ENCODE data around the gene SIAE. TPM values are rescaled to one million over a fixed set of nuclear protein-coding genes. Genes with fewer than 3 reads are reported as not detected.

The SIAE gene
- total and polyA plus RNA-seq, 2 of the 8 experiments (the other 6 are each of a cell fraction or from before 2014, with no cell fraction given), result 2.3 to 3.7 TPM

DNA sequence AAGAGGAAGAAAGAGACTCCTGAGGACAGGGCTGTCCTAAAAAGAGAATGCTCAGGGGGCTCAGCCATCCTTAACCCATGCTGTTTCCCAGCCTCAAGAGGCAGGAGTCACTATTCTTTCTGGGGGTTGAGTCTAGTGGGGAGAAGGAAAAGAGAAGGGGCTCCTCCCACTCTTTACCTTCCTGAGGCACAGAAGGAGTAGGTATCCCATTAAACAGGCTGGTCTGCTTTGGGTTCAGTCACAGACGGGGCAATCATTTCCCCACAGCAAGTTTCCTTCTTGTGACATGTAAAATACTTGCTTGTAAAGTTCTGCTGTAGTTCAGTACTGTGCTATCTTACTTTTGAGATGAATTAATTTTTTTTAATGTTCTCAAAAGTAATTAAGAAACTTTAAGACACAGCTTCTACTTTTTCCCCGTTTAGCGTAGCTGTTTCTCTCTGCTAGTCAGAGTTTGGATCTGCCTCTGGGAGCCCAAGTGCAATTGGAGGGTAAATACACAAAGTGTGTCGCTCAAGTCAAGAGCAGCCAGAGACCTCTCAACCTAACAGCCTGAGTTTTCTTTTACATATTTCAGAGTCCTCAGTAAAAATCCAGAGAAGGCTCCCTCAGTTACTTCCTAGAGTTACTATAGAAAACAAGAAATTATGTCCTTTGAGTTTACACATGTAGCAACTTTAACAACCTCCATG, 88.7 kb downstream of the SIAE start:
- H3K23me2 ChIP-seq (ENCODE audit: low read depth, low read length), result no peaks in the 10 kb centered on the region
- H4K20me1 ChIP-seq (replicated peaks in 1 of 2; ENCODE audit: control insufficient read depth in 1 of 2, insufficient read depth in 2 of 2, low read length in 2 of 2), result no peaks in the 10 kb centered on the region
- no peak overlapping the region for H4K5ac ChIP-seq (ENCODE audit: insufficient read length, low read depth, low read length)
- no peaks in the 10 kb centered on the region for H3K79me1 ChIP-seq (ENCODE audit: low read depth, low read length)
- FAIRE-seq (no peak), DNase-seq (ENCODE audit: low read depth in 1 of 2, low spot score in 2 of 2) (no peak)
- no peak overlapping the region for H2BK5ac ChIP-seq (ENCODE audit: low read depth, low read length)
- no peaks in the 10 kb centered on the region for H3K27me3 ChIP-seq (replicated peaks in 1 of 4; ENCODE audit: control insufficient read depth in 3 of 4, extremely low read depth in 1 of 4, insufficient read depth in 3 of 4, low read length in 3 of 4)
- no peak overlapping the region for H2BK120ac ChIP-seq (replicated peaks; ENCODE audit: low read depth, low read length)
- H3K9me3 ChIP-seq (ENCODE audit: insufficient read depth in 2 of 2, low read depth in 1 of 2, low read length in 1 of 2), result no peaks in the 10 kb centered on the region
- ChIA-PET POLR2A (ENCODE audit: partially characterized antibody) (no interaction called here), CTCF (ENCODE audit: partially characterized antibody) (interaction anchor here (0.7 to 5.3 kb wide), 22 partner anchors 8 to 263 kb away, joined by 3 to 59 read pairs (median 5); partner anchors contain the start of gene OR8A1)
- H4K8ac ChIP-seq (ENCODE audit: extremely low read depth, insufficient read depth, low read length), result no peak overlapping the region
- H3K4me1 ChIP-seq (replicated peaks in 1 of 4; ENCODE audit: control insufficient read depth in 3 of 4, insufficient read depth in 4 of 4, low read length in 3 of 4), result peaks cover 0 to 3% (median 0%) of the 10 kb centered on the region in 4 experiments; a peak in 1 of 7 replicates
- H3K4ac ChIP-seq (replicated peaks; ENCODE audit: insufficient read length, low read depth, low read length), result no peak overlapping the region
- H2BK12ac ChIP-seq (ENCODE audit: low read depth, low read length), result no peak overlapping the region
- no peak overlapping the region for H4K91ac ChIP-seq (replicated peaks; ENCODE audit: insufficient read length, low read length)
- H2BK15ac ChIP-seq (ENCODE audit: low read length), result no peak overlapping the region
- no peak overlapping the region for H3K4me3 ChIP-seq (ENCODE audit: extremely low read depth in 1 of 4, insufficient read depth in 2 of 4, low read depth in 3 of 4, low read length in 4 of 4)
- H3K79me2 ChIP-seq (ENCODE audit: control insufficient read depth in 1 of 2, insufficient read depth in 2 of 2, low read length in 2 of 2), result no peaks in the 10 kb centered on the region
- WGBS, 2 experiments (ENCODE audit: extremely low coverage in 1 of 2, insufficient coverage in 1 of 2, insufficient read length in 1 of 2, insufficient replicate concordance in 2 of 2, low coverage in 1 of 2, low lambda C conversion rate in 2 of 2, missing lambda C conversion rate in 1 of 2), result 72% methylated on average over 4 of the region's 4 CpGs; no CpG with 5 or more reads in 1 of the 2 experiments
- no peak overlapping the region for H3K9ac ChIP-seq (replicated peaks in 1 of 4; ENCODE audit: extremely low read depth in 1 of 4, low read depth in 3 of 4, low read length in 3 of 4)
- no peak overlapping the region for H2AK5ac ChIP-seq (ENCODE audit: low read depth, low read length)
- TF ChIP-seq, protein P1, sequence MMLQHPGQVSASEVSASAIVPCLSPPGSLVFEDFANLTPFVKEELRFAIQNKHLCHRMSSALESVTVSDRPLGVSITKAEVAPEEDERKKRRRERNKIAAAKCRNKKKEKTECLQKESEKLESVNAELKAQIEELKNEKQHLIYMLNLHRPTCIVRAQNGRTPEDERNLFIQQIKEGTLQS (IDR thresholded peaks at IDR 0.05; ENCODE audit: insufficient read depth, low read depth, low read length), result no peak
- TF ChIP-seq, protein P2, sequence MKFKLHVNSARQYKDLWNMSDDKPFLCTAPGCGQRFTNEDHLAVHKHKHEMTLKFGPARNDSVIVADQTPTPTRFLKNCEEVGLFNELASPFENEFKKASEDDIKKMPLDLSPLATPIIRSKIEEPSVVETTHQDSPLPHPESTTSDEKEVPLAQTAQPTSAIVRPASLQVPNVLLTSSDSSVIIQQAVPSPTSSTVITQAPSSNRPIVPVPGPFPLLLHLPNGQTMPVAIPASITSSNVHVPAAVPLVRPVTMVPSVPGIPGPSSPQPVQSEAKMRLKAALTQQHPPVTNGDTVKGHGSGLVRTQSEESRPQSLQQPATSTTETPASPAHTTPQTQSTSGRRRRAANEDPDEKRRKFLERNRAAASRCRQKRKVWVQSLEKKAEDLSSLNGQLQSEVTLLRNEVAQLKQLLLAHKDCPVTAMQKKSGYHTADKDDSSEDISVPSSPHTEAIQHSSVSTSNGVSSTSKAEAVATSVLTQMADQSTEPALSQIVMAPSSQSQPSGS (IDR thresholded peaks at IDR 0.05; ENCODE audit: low read length), result no peak
- no peak for TF ChIP-seq CHD1 (IDR thresholded peaks at IDR 0.05; ENCODE audit: low read depth, low read length)
- no peak for TF ChIP-seq KDM5A (IDR thresholded peaks at IDR 0.05; ENCODE audit: low read length)
- TF ChIP-seq RAD21 (IDR thresholded peaks at IDR 0.05 in 1 of 2, conservative IDR thresholded peaks at IDR 0.05 in 1 of 2; ENCODE audit: low read depth in 2 of 2, low read length in 2 of 2), result no peak
- no peak for TF ChIP-seq GABPA (IDR thresholded peaks at IDR 0.05; ENCODE audit: borderline replicate concordance, insufficient read depth, low read length)
- TF ChIP-seq JUND (IDR thresholded peaks at IDR 0.05; ENCODE audit: low read length), result no peak
- TF ChIP-seq, protein P3, sequence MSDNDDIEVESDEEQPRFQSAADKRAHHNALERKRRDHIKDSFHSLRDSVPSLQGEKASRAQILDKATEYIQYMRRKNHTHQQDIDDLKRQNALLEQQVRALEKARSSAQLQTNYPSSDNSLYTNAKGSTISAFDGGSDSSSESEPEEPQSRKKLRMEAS (IDR thresholded peaks at IDR 0.05), result no peak
- no peak for TF ChIP-seq CBX5 (IDR thresholded peaks at IDR 0.05; ENCODE audit: low read depth, low read length)
- H3K14ac ChIP-seq (ENCODE audit: insufficient read length), result no peak overlapping the region
- no peak overlapping the region for H3K18ac ChIP-seq (ENCODE audit: extremely low read depth, low read length)
- no peak overlapping the region for H3K56ac ChIP-seq (replicated peaks; ENCODE audit: insufficient read length, low read depth, low read length)
- H3K27ac ChIP-seq (ENCODE audit: low read depth, low read length), result no peak overlapping the region
- no peak overlapping the region for H3K23ac ChIP-seq (ENCODE audit: insufficient read length)
- no peak overlapping the region for H2BK20ac ChIP-seq (ENCODE audit: low read length)
- no peak overlapping the region for H3K4me2 ChIP-seq (ENCODE audit: insufficient read depth in 1 of 2, low read depth in 2 of 2, low read length in 2 of 2)
- peak overlapping the region; percentile 68 for H2AFZ ChIP-seq (ENCODE audit: low read length)
- no peaks in the 10 kb centered on the region for H3K36me3 ChIP-seq (ENCODE audit: control insufficient read depth in 2 of 4, insufficient read depth in 4 of 4, low read length in 3 of 4)
